ENCODE measurements around the gene TUBB2A. TPM values are rescaled to one million over a fixed set of nuclear protein-coding genes. Genes with fewer than 3 reads are reported as not detected.

TUBB2A gene
- total and polyA plus RNA-seq, 2 of the 4 experiments (the other 2 are of a cell fraction), result 164 to 264 TPM

GRCh38 chr6:3117912-3118352 is 39.4 kb downstream of the TUBB2A start:
- Histone ChIP-seq H3K9ac (ENCODE audit: low read depth, low read length) (no peak overlapping the region; the same call in 1 of the 2 replicates), H2AFZ (replicated peaks; ENCODE audit: low read length, poor library complexity) (peak overlapping the region; percentile 97), H2BK20ac (ENCODE audit: low read depth, low read length) (no peak overlapping the region), H3K4me2 (ENCODE audit: low read depth, low read length) (peak overlapping the region; percentile 80), H3K9me3 (ENCODE audit: control insufficient read depth, insufficient read depth, low read length) (no peaks in the 10 kb centered on the region), H2AK5ac (ENCODE audit: low read depth, low read length) (no peak overlapping the region), H4K91ac (ENCODE audit: insufficient read depth, low read depth, low read length) (no peak overlapping the region), H3K27me3 (ENCODE audit: control insufficient read depth, insufficient read depth, low read length) (no peaks in the 10 kb centered on the region), H2AK9ac (replicated peaks; ENCODE audit: low read depth, low read length, poor library complexity) (no peak overlapping the region), H3K4me1 (ENCODE audit: control insufficient read depth, insufficient read depth, low read length) (no peaks in the 10 kb centered on the region), H3K27ac (ENCODE audit: insufficient read depth, low read length) (no peak overlapping the region; the same call in 1 of the 2 replicates), H3K36me3 (ENCODE audit: control insufficient read depth, insufficient read depth, low read length) (peaks cover 18% of the 10 kb centered on the region), H3K9me1 (ENCODE audit: insufficient read depth, low read length) (no peaks in the 10 kb centered on the region; the same call in 1 of the 2 replicates), H2BK5ac (ENCODE audit: low read depth, low read length, poor library complexity, severe bottlenecking) (no peak overlapping the region), H2BK15ac (ENCODE audit: low read depth, low read length) (no peak overlapping the region), H3K23ac (ENCODE audit: low read depth, low read length) (no peak overlapping the region), H3K18ac (ENCODE audit: low read depth, low read length) (no peak overlapping the region), H4K8ac (ENCODE audit: low read depth in 2 of 2, low read length in 2 of 2) (peak overlapping the region in 1 of 2 experiments; percentile 44; a peak in 1 of 4 replicates), H3K4me3 (ENCODE audit: insufficient read depth, low read depth, low read length) (peak overlapping the region; percentile 72), H3K4ac (ENCODE audit: low read depth, low read length) (no peak overlapping the region), H4K5ac (ENCODE audit: low read depth, low read length) (no peak overlapping the region), H3K14ac (replicated peaks; ENCODE audit: low read depth, low read length) (0 out of 2 replicates have a peak overlapping the region, but pooled peaks have one; percentile 11), H3K79me1 (ENCODE audit: low read depth in 1 of 2, low read length in 2 of 2) (peaks cover 8 to 12% of the 10 kb centered on the region in 2 experiments), H4K20me1 (ENCODE audit: insufficient read depth, low read length) (no peaks in the 10 kb centered on the region; the same call in 1 of the 2 replicates), H3K56ac (ENCODE audit: extremely low read depth, insufficient read depth, low read length) (no peak overlapping the region), H2BK120ac (ENCODE audit: low read depth, low read length) (no peak overlapping the region)
- BruUV-seq (replicated peaks), result no TSS peak
- in situ Hi-C loops (cut with MboI; ENCODE audit: low sequenced_read_pairs), result loop anchor here (25.0 kb wide), 1 partner anchor 869 kb away; no protein-coding TSS in a partner anchor
- WGBS, 2 experiments (ENCODE audit: extremely low coverage in 2 of 2, insufficient read length in 1 of 2), result 0% methylated on average over 2 of the region's 8 CpGs; no CpG with 5 or more reads in 1 of the 2 experiments
- intact Hi-C loops (cut with micrococcal nuclease), result no loop called here
- DNase-seq, result no peak
- dilution Hi-C loops (cut with HindIII; ENCODE audit: low sequenced_read_pairs, unreplicated experiment), result no loop called here
- ChIA-PET POLR2A (ENCODE audit: unreplicated experiment) (no interaction called here), CTCF (no interaction called here)
- peak; percentile 1 for ATAC-seq (ENCODE audit: low read depth)
- TF ChIP-seq BHLHE40 (IDR thresholded peaks at IDR 0.05; ENCODE audit: low read depth, low read length) (no peak), SMC3 (IDR thresholded peaks at IDR 0.05; ENCODE audit: low read depth, low read length) (0 out of 2 replicates have a peak, but pooled peaks have one; percentile 4)

Measured in IMR-90 (cell line).